Hypothalamus (tissue), 51 donors: Measurements from ENCODE around the gene C17orf113.
"Not testable (repeated sequence)": the region's sequence is repeated elsewhere in the genome, so short reads cannot be mapped to it uniquely, and the experiment has no call there.

ENCODE experiments used
- DNase-seq, 51 donors: peaks; one replicate each; lab custom pipeline; 2025; lab: John Stamatoyannopoulos, UW

The C17orf113 gene

DNA sequence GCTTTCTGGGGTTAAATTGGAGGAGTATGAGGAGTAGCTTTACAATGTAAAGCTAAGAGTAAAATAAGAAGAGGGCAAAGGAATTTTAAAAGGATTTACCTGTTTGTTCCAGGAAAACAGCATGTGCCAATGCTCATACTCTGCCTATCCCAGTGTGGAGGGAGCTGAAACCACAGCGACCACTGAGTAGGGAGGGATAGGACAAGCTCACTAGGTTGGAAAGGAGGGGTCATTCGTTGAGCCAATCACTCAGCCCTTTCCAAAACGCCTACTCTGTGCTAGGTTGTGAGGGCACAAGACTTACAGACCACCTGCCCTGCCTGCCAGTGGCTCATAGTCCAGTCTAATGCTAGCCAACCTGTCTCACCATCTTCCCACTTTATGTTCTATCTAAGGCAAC is 32.1 kb downstream of the C17orf113 start:
- no peak for DNase-seq

DNA sequence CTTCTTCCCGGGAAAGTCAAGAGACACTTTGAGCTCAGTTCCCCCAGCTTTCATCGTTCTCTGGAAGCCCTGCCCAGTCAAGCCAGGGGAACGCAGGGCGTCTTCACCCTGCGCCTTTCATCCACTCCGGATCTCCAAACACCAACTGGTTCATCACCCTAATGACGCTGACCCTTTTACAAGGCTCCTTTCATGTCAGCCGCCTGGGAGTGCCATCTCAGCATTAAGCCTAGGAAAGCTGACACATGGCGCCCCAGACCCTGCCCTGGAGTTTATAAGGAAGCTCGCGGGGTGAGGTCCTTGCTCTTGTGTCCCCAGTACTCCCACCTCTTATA is 32.6 kb downstream of the C17orf113 start:
- no peak for DNase-seq

DNA sequence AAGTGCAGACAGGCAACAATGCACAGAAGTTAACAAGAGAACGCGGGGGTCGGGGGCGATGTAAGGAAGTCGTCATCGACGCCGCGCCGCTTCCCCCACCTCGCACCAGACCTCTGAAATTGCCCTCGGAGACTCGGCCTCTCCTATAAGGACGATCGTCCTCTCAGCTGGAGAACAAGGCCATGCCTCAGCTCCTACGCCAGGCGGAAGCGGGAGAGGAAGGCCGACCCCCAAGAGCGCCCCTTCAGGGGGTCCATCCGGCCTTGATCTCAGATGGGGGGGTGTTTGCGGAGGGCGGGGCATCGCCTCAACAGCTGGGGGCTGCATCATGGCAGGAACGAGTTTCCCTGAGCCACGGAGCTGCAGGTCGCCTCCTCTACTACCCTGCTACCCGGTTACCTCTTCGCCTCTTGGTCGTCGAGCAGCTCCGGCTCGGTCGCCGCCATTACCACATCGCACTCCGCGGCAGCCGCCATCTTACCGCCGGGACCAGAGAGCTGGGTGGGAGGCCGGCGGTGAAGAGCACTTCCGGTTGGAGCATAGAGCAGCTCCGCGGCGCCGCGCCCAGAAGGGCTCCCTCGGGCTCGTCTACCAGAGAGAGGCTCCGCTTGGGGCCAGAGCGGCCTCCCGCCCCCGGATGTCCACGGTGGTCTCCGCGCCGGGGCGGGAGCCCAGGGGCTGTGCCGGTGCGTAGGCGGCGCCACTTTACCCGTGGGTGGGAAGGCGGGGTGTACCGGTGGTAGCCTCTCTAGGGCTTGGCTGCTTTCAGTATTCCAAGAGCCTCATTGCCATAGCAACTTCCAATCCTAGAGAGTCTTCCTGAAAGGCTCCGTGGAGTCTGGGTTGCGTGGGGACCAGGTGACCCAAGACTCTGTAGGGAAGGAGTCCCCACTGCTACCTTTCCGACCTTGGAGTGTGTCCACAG is 33.2 kb downstream of the C17orf113 start, which contains the start of gene DNAJC7:
TSS of gene DNAJC7 (minus strand) at position 499 of the 925 bp plus-strand sequence. CDS start at position 476, 23 bp downstream.
- peak; percentile 50 to 97 (median 86) for DNase-seq

DNA sequence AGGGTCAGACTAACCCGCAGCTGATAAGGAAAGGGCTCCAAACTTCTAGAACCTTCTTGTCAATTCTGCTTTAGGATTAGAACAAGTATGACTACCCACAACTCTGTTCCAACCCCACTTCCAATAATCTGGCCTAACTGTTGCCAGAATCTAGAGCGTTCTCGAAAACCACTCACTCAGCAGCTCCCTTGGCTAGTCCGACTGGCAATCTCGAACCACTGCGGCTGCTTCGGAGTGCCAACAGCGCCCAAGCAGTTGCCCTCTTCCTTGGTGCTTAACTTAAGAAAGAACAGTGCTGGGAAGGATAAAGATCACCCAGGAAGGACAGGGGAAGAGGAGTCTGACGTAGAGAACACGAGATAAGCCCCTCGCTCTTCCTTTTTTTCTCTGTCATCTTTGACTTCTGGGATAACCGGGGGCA is 34.0 kb downstream of the C17orf113 start:
- DNase-seq = peak in 10 of 51 donors; percentile 5 to 63 (median 24)

DNA sequence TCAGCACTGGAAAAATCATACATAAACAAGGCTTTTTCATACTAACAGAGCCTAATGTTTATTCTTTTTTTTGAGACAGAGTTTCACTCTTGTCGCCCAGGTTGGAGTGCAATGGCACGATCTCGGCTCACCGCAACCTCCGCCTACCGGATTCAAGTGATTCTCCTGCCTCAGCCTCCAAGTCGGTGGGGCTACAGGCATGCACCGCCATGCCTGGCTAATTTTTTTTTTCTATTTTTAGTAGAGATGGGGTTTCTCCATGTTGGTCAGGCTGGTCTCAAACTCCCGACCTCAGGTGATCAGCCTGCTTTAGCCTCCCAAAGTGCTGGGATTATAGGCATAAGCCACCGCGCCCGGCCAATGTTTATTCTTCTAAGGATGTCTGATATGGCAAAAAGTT is 36.7 kb downstream of the C17orf113 start:
- DNase-seq = not testable (repeated sequence)

DNA sequence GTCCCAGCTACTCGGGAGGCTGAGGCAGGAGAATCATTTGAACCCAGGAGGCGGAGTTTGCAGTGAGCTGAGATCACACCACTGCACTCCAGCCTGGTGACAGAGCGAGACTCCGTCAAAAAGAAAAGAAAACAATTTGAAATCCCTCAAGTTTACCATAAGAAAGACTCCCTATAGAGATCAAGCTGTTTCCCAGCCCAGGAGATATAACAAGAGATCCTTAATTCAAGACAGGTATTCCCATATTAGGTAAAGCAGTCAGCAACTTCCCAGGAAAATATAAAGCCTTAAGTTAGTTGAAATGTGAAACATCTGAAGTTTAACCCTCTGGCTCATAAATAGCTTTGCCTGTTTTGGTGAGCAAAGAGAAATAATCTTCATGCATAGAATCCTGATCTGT is 38.0 kb downstream of the C17orf113 start:
- DNase-seq = not testable (repeated sequence)

DNA sequence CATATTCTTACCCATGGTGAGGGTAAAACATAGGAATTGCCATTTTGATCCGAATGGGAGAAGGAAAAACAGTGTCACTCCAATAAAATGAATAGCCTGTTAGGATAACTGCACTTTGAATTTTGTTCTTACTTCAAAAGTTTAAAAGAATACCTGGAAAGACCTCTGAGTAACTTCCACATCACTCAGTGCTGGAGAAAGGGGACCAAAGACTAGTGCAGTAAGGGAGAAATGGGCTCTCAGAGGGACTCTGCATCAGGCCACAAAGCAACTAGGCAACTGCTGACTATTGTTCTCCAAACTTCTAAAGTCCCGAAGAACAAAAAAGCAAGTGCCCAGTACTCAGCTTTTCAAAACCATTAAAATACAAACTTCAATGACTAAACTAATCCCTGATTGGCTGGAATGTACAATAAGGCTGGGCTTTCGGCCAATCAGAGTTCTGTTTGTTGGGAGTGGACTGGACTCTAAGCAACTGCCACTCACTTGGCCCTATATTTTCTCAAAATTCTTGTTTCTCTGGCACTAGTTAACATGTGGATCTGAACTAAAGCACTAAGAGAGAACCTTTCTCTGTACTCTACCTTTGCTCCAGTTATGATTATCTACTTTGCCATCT is 39.4 kb downstream of the C17orf113 start:
- peak in 3 of 51 donors; percentile 5 to 7 (median 6) for DNase-seq

DNA sequence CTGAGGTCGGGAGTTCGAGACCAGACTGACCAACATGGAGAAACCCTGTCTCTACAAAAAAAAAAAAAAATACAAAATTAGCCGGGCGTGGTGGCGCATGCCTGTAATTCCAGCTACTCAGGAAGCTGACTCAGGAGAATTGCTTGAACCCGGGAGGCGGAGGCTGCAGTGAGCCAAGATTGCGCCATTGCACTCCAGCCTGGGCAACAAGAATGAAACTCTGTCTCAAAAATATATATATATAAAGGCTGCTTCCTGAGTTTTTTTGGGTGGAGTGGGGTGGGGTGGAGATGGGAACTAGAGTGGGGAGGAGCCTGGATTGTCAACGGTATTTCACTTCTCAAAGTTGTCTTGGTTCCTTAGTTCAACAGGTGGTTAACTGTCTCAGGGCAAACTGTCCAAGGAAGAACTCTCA is 40.1 kb downstream of the C17orf113 start:
- DNase-seq = not testable (repeated sequence)

DNA sequence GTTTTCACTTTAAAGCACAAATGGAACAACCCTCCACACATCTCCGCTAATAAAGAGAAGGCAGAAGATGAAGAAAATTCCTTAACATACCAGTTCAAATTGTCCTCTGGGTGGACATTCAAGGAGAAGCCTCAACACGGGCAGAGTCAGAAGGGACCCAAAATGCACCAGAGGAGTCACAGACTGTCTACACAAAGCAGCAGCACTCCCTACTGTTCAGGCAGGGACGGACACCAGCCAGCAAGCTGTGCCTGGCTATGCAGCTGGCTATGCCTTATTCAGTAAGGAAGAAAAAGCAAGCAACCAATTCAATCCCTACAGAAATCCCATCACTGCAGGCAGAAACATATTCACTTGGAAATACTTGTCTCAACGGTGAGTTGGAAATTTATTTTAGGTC is 41.2 kb downstream of the C17orf113 start:
- DNase-seq = peak in 35 of 51 donors; percentile 9 to 82 (median 46)

DNA sequence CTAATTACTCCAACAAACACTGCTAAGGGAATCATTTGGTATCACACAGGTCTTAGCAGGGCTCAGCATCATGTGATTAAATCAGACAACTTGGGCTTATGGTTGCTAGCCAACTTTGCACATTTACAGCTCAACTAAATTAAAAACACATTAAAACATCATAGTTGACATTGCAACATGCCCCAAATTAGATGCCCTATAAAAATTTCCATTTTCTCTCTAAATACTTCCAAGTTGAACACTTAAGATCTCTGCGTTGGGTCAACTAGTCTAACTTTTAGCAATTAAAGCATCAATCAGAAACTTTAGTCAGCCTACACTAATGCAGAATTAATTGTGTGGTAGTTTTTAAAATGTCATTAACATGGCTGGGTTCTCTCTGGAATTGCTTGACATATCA is 45.2 kb downstream of the C17orf113 start:
- no peak for DNase-seq

DNA sequence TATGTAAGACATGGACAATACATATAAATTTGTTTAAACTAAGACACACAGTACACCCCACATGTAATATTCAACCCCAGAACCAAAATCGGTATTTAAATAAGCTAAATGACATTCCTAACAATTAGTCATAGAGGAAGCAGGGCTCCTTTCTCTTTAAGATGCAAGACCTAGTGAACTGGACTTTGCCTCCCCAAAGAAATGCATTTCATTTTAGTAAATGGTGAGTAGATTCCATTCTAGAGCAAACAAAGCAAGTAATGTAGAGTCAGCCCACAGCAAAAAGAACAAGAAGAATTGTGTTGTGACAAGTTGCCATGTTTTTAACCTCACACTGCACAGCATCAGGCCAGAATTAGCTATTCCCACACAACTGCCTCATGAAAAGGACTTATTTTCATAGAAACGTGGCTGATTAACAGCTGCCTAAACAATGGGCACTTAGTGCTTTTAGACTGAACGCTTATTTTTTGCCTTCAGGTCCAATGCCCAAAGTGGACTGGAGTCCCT is 47.6 kb downstream of the C17orf113 start:
- peak in 4 of 51 donors; percentile 7 to 53 (median 22) for DNase-seq

DNA sequence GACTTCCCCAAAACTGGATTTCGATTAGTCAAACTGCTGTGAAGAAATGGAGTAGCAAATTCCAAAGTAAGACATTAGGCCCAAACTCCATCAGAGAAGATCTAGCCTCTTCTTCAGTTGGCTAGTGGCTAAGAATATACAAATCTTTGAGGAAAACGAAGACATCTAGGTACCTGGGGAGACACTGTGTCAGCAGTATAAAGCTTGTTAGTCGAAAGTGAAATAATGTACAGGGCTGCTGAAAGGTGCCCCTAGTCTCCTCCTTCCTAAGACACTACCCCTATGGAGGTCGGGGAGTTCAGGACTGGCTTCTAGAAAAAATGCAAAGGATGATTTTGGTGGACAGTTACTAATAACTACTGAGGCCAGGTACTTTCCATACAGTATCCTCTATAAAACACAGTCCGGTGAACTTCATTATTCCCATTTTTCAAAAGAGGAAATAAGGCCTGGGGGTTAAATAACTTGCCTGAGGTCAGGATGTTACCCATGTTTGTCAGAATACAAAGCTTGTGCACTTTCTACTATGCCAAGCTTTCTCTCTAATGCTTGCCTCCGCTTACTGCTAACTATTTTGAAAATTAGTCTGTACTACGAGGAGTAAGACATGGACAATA is 48.1 kb downstream of the C17orf113 start:
- no peak for DNase-seq

DNA sequence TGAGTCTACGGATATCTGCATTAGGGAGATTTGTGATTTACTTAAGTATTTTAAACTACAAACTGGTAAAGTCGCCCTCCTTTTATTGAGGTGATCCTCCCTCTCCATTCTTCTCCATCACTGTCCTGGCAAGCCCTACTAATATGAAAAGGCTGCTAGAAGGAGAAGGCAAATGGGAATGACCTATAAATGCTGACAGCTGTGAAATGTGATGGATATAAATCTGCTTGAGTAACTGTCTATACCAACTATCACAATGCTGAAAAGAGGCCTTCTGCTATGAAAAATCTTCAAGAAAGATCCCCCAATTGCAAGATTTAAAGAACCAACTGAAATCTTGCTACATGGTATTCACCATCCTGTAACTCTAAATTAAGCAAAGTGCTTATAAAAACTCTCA is 48.7 kb downstream of the C17orf113 start:
- DNase-seq = no peak

DNA sequence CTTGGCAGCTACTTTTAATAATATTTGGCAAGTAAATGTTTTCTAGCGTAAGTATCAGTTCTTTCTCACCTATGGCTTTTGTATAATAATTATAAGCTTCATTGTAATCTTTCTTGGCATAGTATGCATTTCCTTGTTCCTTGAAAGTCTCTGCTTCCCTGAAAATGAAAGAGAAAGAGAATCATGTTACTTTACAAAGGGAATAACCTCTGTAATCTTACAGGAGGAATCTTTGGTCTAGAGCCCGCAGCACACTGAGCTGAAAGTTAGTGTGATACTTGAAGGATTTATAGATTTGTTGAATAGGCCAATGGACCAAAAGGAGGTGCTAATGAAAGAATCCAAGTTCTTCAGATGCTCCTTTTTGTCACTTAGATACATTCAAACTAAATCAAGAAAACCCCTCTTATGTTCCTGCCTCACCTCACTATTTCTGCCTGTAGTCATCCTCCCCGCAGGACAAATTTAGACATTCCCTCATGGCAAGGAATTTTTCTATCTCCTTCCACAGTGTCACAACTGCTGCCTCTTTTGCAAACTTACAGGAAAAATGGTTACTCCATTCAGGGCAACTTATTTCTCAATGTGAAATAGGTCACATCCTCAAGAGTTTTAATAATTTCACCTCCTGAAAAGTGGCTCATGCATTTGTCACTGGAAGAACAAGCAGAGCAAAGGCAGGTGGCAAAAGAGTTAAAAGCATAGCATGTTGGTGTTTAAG is 49.8 kb downstream of the C17orf113 start:
- DNase-seq = no peak

DNA sequence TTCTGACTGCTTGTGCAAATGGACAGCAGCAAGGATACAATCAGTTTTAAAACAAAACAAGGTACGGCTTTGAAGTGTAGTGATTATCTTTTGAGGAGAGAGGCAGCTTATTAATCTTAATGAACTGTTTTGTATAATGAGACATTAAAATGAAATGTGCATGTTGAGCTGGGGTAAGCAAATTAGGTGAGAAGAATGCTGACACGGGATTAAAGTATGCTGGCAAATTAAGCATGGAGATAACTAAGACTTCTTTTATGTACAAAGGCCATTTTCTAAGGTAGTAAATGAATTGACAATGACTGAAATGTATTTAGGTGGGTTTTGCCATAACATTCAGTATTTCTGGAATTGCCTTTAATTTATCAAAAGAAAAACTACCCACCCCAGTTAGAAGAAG is 51.9 kb downstream of the C17orf113 start:
- DNase-seq = no peak

DNA sequence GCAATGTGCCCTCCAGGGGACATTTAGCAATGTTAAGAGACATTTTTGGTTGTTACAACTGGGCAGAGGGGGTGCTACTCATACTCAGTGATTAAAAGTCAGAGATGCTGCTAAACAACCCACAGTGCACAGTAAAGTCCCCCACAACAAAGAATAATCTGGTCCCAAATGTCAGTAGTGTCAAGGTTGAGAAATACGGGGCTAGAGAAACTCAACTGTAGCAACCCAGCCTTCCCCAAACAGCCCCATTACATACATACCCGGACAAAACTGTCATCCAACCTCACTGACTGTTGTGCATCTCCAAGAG is 53.6 kb downstream of the C17orf113 start:
- no peak for DNase-seq

DNA sequence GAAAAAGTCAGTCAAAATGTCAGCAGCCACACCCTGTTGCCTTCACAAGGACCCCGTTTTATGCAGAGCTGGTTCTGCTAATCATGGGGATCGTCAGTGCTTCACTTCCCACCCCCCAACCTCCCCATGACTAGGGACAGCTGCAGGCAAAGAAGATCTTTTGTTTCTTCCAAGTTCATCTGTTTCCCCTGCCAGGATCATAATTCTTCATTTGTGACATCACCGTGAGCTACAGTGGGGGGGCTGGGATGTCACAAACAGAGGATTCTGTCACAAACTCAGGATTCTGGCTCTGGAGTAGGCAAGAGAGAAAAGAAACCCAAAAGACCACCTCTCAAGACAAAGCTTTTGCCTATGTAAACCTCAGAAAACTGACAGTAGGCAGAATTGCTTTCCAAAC is 57.8 kb downstream of the C17orf113 start:
- peak in 34 of 51 donors; percentile 10 to 90 (median 62) for DNase-seq

DNA sequence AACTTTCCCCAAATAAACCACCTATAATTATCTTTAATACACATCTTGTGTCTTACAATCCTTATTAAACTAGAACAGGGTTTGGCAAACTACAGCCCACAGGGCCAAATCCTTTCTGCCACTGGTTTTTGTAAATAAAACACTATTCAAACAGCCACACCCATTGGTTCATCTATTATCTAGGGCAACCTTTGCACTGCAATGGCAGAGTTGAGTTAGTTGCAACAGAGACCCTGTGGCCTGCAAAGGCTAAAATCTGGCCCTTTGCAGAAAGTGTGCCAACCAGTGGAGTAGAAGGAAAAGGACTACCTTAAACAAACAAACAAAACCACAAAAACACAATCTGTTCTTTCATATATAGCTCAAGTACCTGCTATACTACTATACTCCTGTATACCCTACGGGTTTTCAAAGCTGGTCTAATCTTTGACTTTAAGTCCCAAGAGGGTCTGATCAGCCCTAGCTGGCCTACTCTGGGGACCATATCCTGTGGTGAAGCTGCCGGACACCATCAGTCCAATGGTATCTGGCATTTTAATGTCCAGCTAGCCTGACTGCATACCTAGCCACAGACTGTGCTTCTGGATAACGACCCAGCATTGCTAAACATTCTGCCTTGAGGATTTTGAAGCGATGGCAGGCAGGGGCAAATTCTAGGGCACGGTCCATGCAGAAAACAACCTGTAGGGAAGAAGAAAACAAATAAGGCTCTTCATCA is 60.5 kb downstream of the C17orf113 start:
- no peak for DNase-seq

DNA sequence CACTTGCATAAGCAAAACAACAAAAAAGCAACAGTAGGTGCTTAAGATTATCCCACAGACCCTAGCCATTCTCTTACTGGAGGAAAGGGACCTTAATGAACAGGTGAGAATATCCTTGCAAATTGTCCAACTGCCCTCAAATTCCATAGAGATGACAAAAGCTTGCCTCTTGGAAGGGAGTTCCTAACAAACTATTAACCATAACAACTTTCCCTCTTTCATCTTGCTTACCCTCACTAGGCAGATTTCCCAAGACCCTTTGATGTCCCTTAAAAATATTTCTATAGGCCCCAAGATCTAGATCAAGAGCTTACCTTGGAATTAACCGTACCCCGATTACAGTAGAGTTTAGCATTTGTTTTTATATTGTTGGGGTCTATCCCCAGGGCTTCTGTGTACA is 62.0 kb downstream of the C17orf113 start:
- no peak for DNase-seq
